Measurements from ENCODE around the gene SCYGR5. TPM values are rescaled to one million over a fixed set of nuclear protein-coding genes. Genes with fewer than 3 reads are reported as not detected.

Gene SCYGR5
- total RNA-seq, 1 experiment from 2014 or later = not detected

- no peak for TF ChIP-seq CBX3 (IDR thresholded peaks at IDR 0.05; ENCODE audit: low read depth)
These were observed 11.2 kb upstream of the SCYGR5 start (continued) for GRCh38 chr2:227655454-227655853.

- no peak overlapping the region for H2AFZ ChIP-seq (ENCODE audit: low read depth, low read length, poor library complexity, severe bottlenecking)
- ATAC-seq = no peak
- H3K27me3 ChIP-seq (ENCODE audit: insufficient read depth, low read length) = no peaks in the 10 kb centered on the region
- CTCF ChIA-PET = interaction anchor here (0.7 to 3.0 kb wide), 11 partner anchors 13 to 252 kb away, joined by 3 to 72 read pairs (median 5); no protein-coding TSS in a partner anchor
- RAD21 ChIA-PET (ENCODE audit: low non-redundant PET in 1 of 2, low total read pairs in 2 of 2, uncharacterized antibody in 2 of 2, unreplicated experiment in 2 of 2) = interaction anchor here (1.9 kb wide), 2 partner anchors 109 kb away, joined by 19 to 22 read pairs; no protein-coding TSS in a partner anchor
- no peaks in the 10 kb centered on the region for H4K20me1 ChIP-seq (ENCODE audit: insufficient read depth)
- no peaks in the 10 kb centered on the region for H3K9me3 ChIP-seq (ENCODE audit: control insufficient read depth in 1 of 2, insufficient read depth in 1 of 2, low read depth in 1 of 2, low read length in 2 of 2)
- H3K79me2 ChIP-seq (ENCODE audit: insufficient read depth, low read length) = no peaks in the 10 kb centered on the region
- no peak overlapping the region for H3K9ac ChIP-seq (ENCODE audit: low read length)
- peaks cover 0 to 6% of the 10 kb centered on the region in 2 experiments; a peak in 2 of 4 replicates for H3K4me1 ChIP-seq (ENCODE audit: control insufficient read depth in 1 of 2, insufficient read depth in 2 of 2, low read length in 2 of 2)
- intact Hi-C loops (cut with micrococcal nuclease) = loop anchor here (5.0 to 10.0 kb wide), 5 partner anchors 90 to 997 kb away; partner anchors contain the start of gene SCYGR8
- no peak overlapping the region for H3K27ac ChIP-seq (ENCODE audit: low read depth, low read length)
- H3K9me2 ChIP-seq (ENCODE audit: insufficient read depth) = no peaks in the 10 kb centered on the region
- no TSS peak for BruUV-seq (replicated peaks)
- no peak for DNase-seq (ENCODE audit: low read depth, low spot score)
- no peak overlapping the region for H3K4me3 ChIP-seq (replicated peaks in 1 of 2; ENCODE audit: low read depth in 1 of 2, low read length in 2 of 2)
- POLR2A ChIA-PET = interaction anchor here (1.7 kb wide), 1 partner anchor 109 kb away, joined by 11 read pairs; no protein-coding TSS in a partner anchor
- no peaks in the 10 kb centered on the region for H3K36me3 ChIP-seq (ENCODE audit: control insufficient read depth in 1 of 2, insufficient read depth in 2 of 2, low read length in 2 of 2)
- H3K4me2 ChIP-seq (ENCODE audit: low read length) = no peak overlapping the region
- TF ChIP-seq CEBPB (IDR thresholded peaks at IDR 0.05; ENCODE audit: low read depth) (no peak), RAD21 (IDR thresholded peaks at IDR 0.05; ENCODE audit: low read depth) (no peak), POLR2AphosphoS5 (IDR thresholded peaks at IDR 0.05; ENCODE audit: low read depth, low read length) (no peak), EZH2phosphoT487 (IDR thresholded peaks at IDR 0.05; ENCODE audit: borderline replicate concordance) (no peak), TCF7L2 (IDR thresholded peaks at IDR 0.05; ENCODE audit: borderline replicate concordance, extremely low read depth, insufficient read depth, insufficient read length) (no peak), CBX3 (IDR thresholded peaks at IDR 0.05; ENCODE audit: low read depth) (no peak), SRF (IDR thresholded peaks at IDR 0.05; ENCODE audit: low read depth) (no peak), ZNF274 (IDR thresholded peaks at IDR 0.05; ENCODE audit: low read depth, low read length) (no peak), JUND (IDR thresholded peaks at IDR 0.05) (no peak), YY1 (IDR thresholded peaks at IDR 0.05; ENCODE audit: extremely low read depth, insufficient replicate concordance, low read depth, low read length) (no peak), FOSL1 (IDR thresholded peaks at IDR 0.05; ENCODE audit: low read depth) (no peak)
- TF ChIP-seq, protein P1, sequence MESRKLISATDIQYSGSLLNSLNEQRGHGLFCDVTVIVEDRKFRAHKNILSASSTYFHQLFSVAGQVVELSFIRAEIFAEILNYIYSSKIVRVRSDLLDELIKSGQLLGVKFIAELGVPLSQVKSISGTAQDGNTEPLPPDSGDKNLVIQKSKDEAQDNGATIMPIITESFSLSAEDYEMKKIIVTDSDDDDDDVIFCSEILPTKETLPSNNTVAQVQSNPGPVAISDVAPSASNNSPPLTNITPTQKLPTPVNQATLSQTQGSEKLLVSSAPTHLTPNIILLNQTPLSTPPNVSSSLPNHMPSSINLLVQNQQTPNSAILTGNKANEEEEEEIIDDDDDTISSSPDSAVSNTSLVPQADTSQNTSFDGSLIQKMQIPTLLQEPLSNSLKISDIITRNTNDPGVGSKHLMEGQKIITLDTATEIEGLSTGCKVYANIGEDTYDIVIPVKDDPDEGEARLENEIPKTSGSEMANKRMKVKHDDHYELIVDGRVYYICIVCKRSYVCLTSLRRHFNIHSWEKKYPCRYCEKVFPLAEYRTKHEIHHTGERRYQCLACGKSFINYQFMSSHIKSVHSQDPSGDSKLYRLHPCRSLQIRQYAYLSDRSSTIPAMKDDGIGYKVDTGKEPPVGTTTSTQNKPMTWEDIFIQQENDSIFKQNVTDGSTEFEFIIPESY (IDR thresholded peaks at IDR 0.05; ENCODE audit: extremely low read depth, insufficient replicate concordance, low read length) = no peak
- TF ChIP-seq, protein P2, sequence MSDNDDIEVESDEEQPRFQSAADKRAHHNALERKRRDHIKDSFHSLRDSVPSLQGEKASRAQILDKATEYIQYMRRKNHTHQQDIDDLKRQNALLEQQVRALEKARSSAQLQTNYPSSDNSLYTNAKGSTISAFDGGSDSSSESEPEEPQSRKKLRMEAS (IDR thresholded peaks at IDR 0.05) = no peak
- TF ChIP-seq, protein P3, sequence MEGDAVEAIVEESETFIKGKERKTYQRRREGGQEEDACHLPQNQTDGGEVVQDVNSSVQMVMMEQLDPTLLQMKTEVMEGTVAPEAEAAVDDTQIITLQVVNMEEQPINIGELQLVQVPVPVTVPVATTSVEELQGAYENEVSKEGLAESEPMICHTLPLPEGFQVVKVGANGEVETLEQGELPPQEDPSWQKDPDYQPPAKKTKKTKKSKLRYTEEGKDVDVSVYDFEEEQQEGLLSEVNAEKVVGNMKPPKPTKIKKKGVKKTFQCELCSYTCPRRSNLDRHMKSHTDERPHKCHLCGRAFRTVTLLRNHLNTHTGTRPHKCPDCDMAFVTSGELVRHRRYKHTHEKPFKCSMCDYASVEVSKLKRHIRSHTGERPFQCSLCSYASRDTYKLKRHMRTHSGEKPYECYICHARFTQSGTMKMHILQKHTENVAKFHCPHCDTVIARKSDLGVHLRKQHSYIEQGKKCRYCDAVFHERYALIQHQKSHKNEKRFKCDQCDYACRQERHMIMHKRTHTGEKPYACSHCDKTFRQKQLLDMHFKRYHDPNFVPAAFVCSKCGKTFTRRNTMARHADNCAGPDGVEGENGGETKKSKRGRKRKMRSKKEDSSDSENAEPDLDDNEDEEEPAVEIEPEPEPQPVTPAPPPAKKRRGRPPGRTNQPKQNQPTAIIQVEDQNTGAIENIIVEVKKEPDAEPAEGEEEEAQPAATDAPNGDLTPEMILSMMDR (IDR thresholded peaks at IDR 0.05 in 2 of 3, conservative IDR thresholded peaks at IDR 0.05 in 1 of 3; ENCODE audit: borderline replicate concordance in 1 of 3, insufficient read depth in 1 of 3, low read depth in 2 of 3, low read length in 2 of 3) = no peak
- TF ChIP-seq, protein P4, sequence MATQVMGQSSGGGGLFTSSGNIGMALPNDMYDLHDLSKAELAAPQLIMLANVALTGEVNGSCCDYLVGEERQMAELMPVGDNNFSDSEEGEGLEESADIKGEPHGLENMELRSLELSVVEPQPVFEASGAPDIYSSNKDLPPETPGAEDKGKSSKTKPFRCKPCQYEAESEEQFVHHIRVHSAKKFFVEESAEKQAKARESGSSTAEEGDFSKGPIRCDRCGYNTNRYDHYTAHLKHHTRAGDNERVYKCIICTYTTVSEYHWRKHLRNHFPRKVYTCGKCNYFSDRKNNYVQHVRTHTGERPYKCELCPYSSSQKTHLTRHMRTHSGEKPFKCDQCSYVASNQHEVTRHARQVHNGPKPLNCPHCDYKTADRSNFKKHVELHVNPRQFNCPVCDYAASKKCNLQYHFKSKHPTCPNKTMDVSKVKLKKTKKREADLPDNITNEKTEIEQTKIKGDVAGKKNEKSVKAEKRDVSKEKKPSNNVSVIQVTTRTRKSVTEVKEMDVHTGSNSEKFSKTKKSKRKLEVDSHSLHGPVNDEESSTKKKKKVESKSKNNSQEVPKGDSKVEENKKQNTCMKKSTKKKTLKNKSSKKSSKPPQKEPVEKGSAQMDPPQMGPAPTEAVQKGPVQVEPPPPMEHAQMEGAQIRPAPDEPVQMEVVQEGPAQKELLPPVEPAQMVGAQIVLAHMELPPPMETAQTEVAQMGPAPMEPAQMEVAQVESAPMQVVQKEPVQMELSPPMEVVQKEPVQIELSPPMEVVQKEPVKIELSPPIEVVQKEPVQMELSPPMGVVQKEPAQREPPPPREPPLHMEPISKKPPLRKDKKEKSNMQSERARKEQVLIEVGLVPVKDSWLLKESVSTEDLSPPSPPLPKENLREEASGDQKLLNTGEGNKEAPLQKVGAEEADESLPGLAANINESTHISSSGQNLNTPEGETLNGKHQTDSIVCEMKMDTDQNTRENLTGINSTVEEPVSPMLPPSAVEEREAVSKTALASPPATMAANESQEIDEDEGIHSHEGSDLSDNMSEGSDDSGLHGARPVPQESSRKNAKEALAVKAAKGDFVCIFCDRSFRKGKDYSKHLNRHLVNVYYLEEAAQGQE (IDR thresholded peaks at IDR 0.05; ENCODE audit: low read depth) = no peak
- TF ChIP-seq, protein P5, sequence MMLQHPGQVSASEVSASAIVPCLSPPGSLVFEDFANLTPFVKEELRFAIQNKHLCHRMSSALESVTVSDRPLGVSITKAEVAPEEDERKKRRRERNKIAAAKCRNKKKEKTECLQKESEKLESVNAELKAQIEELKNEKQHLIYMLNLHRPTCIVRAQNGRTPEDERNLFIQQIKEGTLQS (IDR thresholded peaks at IDR 0.05) = no peak
These were observed 9.3 kb upstream of the SCYGR5 start for GRCh38 chr2:227657199-227657845.

Data from HCT116 (cell line).